AG09309 (cell line): ENCODE results near the gene SPECC1L.

ENCODE experiments used
- DNase-seq: peaks from one replicate; pipeline ENCODE4 v3.0.0-alpha.2; 2010; ENCODE audit warnings: low read depth
- H3K4me3 ChIP-seq: 2 replicates; pipeline ENCODE4 v1.5.1; 2011; ENCODE audit warnings: mild to moderate bottlenecking, low read depth, low read length, moderate library complexity; ENCODE audit not compliant: control insufficient read depth
- TF ChIP-seq, protein P1 (sequence below): IDR thresholded peaks from 2 replicates; pipeline ENCODE4 v1.5.1; 2011; ENCODE audit warnings: mild to moderate bottlenecking, low read depth, low read length, inconsistent platforms; ENCODE audit not compliant: insufficient read depth, control insufficient read depth; ENCODE audit errors: missing control alignments

Gene SPECC1L

DNA sequence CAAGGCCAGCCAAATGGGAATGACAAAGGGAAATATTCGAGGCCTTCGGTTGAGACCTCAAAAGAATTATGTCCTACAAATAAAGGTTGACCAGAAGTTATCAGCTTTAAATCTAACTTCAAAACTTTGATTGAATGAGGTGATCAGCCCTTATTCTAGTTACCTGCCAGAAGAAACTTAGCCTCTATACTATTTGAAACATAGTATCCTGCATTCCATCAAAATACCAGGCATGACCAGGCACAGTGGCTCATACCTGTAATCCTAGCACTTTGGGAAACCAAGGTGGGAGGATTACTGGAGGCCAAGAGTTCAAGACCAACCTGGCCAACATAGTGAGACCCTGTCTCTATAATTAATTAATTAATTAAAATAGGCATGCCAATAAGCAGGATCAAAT is 112.4 kb downstream of the SPECC1L start:
- DNase-seq: no peak
- TF ChIP-seq, protein P1, sequence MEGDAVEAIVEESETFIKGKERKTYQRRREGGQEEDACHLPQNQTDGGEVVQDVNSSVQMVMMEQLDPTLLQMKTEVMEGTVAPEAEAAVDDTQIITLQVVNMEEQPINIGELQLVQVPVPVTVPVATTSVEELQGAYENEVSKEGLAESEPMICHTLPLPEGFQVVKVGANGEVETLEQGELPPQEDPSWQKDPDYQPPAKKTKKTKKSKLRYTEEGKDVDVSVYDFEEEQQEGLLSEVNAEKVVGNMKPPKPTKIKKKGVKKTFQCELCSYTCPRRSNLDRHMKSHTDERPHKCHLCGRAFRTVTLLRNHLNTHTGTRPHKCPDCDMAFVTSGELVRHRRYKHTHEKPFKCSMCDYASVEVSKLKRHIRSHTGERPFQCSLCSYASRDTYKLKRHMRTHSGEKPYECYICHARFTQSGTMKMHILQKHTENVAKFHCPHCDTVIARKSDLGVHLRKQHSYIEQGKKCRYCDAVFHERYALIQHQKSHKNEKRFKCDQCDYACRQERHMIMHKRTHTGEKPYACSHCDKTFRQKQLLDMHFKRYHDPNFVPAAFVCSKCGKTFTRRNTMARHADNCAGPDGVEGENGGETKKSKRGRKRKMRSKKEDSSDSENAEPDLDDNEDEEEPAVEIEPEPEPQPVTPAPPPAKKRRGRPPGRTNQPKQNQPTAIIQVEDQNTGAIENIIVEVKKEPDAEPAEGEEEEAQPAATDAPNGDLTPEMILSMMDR: no peak
- H3K4me3 ChIP-seq: no peak overlapping the region

DNA sequence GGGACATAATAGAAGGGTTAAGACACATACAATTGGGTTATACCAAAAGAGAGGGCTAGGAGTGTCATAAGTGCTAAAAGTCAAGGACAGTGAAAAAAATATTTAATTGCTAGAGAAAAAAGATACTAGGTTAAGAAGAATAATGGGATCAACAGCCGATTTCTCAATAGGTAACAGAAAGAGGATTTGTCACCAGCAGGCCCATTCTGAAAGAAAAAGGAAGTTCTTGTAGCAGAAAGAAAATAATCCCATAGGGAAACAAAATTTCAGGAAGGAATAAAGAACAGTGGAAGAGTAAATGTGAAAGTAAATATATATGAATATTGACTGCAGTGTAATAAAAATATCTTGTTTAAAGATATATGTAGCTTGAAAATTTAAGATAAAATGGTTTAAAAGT is 113.5 kb downstream of the SPECC1L start:
- TF ChIP-seq, protein P1: no peak
- H3K4me3 ChIP-seq: no peak overlapping the region
- DNase-seq: no peak

DNA sequence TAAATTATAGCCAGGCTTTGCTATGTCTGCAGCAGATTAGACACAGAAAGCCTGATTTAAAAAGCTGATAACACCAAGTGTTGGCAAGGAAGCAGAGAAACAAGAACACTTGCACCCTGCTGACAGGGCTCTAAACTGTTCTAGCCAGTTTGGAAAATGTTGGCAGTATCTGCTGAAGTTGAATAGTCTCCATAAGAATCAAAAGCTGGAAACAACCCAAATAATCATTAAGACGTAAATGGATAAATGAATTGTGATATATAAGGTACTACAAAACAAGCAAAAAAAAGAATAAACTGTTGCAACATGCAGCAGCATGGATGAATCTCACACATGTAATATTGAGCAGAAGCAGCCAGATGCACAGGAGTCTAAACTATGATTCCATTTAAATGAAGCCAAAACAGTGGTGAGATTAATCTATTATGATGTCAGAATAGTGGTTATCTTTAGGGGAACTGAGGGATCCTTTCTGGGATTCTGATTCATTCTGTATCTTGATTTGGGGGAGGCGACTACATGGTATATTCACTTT is 116.4 kb downstream of the SPECC1L start:
- TF ChIP-seq, protein P1: no peak
- DNase-seq: no peak
- H3K4me3 ChIP-seq: no peak overlapping the region

DNA sequence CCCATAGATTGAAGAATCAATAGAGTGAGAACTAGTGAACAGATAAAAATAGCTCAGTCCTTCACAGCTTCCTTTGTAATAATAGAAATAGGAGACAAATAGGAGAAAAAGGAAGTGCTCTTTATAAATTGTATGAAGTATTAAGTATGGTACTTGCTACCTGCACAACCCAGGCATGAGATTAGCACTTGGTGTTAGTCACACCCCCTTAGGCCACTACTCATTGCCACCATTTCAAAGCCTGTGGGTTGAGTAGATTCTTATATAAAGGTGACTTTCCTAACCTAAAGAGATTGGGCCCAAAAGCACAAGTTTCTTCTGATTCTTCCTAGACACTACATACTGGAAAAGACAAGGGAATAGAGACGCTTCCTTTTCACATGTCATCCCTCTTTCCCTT is 119.0 kb downstream of the SPECC1L start:
- H3K4me3 ChIP-seq: no peak overlapping the region
- no peak for DNase-seq
- TF ChIP-seq, protein P1: no peak

DNA sequence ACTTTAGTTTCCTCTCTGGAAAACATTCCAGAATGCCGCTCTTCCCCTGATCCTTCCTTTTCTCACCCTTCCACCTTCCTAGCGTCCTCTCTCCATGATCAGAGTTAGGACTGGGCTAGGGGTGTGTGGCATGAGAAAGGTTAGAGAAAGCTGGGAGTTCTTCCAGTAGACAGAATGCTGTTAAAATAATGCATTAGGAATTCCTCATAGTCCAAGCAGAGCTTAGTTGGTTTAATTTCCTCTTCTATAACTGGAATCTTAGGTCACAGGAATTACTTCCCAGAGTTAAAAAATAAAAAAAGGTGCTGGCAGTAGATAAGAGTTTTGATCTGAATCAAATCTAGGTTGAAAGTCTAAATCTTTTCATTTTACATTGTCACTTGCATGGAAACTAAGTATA is 119.5 kb downstream of the SPECC1L start:
- no peak for DNase-seq
- H3K4me3 ChIP-seq: no peak overlapping the region
- TF ChIP-seq, protein P1: no peak

DNA sequence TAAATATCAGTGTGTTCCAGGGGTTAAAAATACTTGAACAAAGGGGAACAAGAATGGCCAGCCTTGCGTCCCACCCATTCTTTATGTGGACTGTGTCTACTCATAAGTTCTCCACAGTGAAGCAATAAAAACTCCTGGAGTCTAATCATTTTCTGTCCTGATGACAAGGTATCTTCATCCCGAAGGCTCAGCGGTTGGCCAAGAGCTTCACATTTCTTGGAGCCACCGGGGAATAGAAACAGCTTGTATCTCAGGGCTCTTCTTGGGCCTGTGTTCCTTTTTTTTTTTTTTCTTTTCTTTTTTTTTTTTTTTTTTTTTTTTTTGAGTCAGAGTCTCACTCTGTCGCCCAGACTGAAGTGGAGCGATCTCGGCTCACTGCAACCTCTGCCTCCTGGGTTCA is 119.9 kb downstream of the SPECC1L start:
- TF ChIP-seq, protein P1: no peak
- H3K4me3 ChIP-seq: no peak overlapping the region

DNA sequence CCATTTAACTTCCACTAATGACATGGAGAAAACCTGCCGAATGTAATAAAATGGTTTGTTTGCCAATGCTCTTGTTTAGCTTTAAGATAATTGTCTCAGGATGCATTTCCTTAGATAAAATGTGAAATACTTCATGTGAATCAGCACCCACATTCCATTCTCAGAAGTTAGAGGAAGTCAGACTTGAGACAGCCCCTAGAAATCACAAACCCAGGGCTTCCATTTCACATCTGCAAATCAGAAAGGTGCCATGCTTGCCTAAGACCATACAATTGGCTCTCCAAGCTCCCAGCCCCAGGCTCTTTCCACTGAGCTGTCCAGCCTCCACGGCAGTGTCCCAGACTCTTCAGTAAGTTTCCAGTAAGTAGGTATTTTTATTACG is 121.2 kb downstream of the SPECC1L start:
- peak; percentile 79 for DNase-seq
- TF ChIP-seq, protein P1: no peak
- H3K4me3 ChIP-seq: no peak overlapping the region

More for the DNA sequence above, 119.9 kb downstream of the SPECC1L start:
- DNase-seq: no peak
